ENCODE results near the gene CHMP2A. TPM values are rescaled to one million over a fixed set of nuclear protein-coding genes. Genes with fewer than 3 reads are reported as not detected.

CHMP2A gene
- total and polyA plus RNA-seq, 2 of the 13 experiments (the other 11 are each of a cell fraction or from before 2014, with no cell fraction given): 49.7 to 55.0 TPM

DNA sequence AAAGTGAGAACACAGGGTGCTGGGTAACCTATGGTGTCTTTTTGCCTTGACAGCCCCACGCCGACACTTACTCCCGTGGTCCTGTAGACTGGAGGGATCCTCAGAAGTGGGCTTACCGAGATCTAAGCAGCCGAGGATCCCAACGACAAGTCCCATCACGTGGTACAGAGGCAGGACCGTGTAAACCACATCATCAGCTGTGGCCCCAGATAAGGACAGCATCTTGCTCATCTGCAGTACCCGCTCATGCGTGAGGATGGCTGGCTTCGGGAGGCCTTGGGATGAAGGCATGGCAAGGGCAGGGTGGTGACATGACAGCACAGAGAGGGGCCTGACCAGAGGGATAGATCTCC lies 45.2 kb downstream of the CHMP2A start:
- 5% methylated on average over 9 of the region's 11 CpGs for WGBS (ENCODE audit: low lambda C conversion rate)
- intact Hi-C loops (cut with micrococcal nuclease; ENCODE audit: unreplicated experiment): no loop called here
- H3K79me2 ChIP-seq (ENCODE audit: insufficient read depth, low read length): peaks cover 5% of the 10 kb centered on the region
- no peak overlapping the region for H2AFZ ChIP-seq (ENCODE audit: low read length)
- peak overlapping the region; percentile 79 for H3K27ac ChIP-seq (ENCODE audit: extremely low read length, insufficient read depth, low read length)
- DNase-seq (ENCODE audit: low spot score) (no peak), ATAC-seq (no peak; the same call in 2 of the 3 replicates), FAIRE-seq (no peak)
- peak overlapping the region; percentile 60 for H3K9ac ChIP-seq (ENCODE audit: insufficient read depth, low read depth, low read length)
- H3K4me2 ChIP-seq (ENCODE audit: low read depth, low read length): peak overlapping the region; percentile 85
- H3K36me3 ChIP-seq (replicated peaks in 1 of 2; ENCODE audit: control insufficient read depth in 1 of 2, insufficient read depth in 2 of 2, low read length in 2 of 2): no peaks in the 10 kb centered on the region
- H3K4me1 ChIP-seq (ENCODE audit: insufficient read depth, low read length): peaks cover 51% of the 10 kb centered on the region
- H3K27me3 ChIP-seq (ENCODE audit: control insufficient read depth in 1 of 2, insufficient read depth in 2 of 2, low read length in 2 of 2): no peaks in the 10 kb centered on the region; a peak in 1 of 5 replicates
- POLR2A ChIA-PET: interaction anchor here (0.5 to 5.8 kb wide), 6 partner anchors 10 to 147 kb away, joined by 3 to 44 read pairs (median 6); partner anchors contain the start of genes CHMP2A, TRIM28, ZBTB45 and ZNF497
- in situ Hi-C loops (cut with HindIII; ENCODE audit: extremely low pct_ligation_motif_present, low pct_unique_long_range_greater_than_20kb): no loop called here
- H4K20me1 ChIP-seq (ENCODE audit: insufficient read depth, low read length): no peaks in the 10 kb centered on the region
- CTCF ChIA-PET (ENCODE audit: low intra/inter-chr PET ratio, low total read pairs): no interaction called here
- no peaks in the 10 kb centered on the region for H3K9me3 ChIP-seq (ENCODE audit: low read length)
- peak overlapping the region in 1 of 3 experiments; percentile 54; a peak in 3 of 6 replicates for H3K4me3 ChIP-seq (replicated peaks in 1 of 3; ENCODE audit: insufficient read depth in 1 of 3, low read depth in 2 of 3, low read length in 3 of 3)
- BruUV-seq (replicated peaks): no TSS peak
- TF ChIP-seq MEIS2 (CRISPR knock-in tag; IDR thresholded peaks at IDR 0.05) (no peak), RBM22 (optimal IDR thresholded peaks at IDR 0.05; ENCODE audit: low read length) (no peak), ZNF30 (CRISPR knock-in tag; IDR thresholded peaks at IDR 0.05) (no peak), ZFP91 (CRISPR knock-in tag; IDR thresholded peaks at IDR 0.05; ENCODE audit: borderline replicate concordance) (peak; percentile 55), ZNF788 (CRISPR knock-in tag; IDR thresholded peaks at IDR 0.05; ENCODE audit: borderline replicate concordance) (no peak), HMGXB4 (CRISPR knock-in tag; IDR thresholded peaks at IDR 0.05; ENCODE audit: borderline replicate concordance in 1 of 2, low read depth in 1 of 2) (0 out of 4 replicates have a peak, but pooled peaks of 1 of the 2 experiments have one; percentile 4)
- TF ChIP-seq, protein P1, sequence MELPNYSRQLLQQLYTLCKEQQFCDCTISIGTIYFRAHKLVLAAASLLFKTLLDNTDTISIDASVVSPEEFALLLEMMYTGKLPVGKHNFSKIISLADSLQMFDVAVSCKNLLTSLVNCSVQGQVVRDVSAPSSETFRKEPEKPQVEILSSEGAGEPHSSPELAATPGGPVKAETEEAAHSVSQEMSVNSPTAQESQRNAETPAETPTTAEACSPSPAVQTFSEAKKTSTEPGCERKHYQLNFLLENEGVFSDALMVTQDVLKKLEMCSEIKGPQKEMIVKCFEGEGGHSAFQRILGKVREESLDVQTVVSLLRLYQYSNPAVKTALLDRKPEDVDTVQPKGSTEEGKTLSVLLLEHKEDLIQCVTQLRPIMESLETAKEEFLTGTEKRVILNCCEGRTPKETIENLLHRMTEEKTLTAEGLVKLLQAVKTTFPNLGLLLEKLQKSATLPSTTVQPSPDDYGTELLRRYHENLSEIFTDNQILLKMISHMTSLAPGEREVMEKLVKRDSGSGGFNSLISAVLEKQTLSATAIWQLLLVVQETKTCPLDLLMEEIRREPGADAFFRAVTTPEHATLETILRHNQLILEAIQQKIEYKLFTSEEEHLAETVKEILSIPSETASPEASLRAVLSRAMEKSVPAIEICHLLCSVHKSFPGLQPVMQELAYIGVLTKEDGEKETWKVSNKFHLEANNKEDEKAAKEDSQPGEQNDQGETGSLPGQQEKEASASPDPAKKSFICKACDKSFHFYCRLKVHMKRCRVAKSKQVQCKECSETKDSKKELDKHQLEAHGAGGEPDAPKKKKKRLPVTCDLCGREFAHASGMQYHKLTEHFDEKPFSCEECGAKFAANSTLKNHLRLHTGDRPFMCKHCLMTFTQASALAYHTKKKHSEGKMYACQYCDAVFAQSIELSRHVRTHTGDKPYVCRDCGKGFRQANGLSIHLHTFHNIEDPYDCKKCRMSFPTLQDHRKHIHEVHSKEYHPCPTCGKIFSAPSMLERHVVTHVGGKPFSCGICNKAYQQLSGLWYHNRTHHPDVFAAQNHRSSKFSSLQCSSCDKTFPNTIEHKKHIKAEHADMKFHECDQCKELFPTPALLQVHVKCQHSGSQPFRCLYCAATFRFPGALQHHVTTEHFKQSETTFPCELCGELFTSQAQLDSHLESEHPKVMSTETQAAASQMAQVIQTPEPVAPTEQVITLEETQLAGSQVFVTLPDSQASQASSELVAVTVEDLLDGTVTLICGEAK (IDR thresholded peaks at IDR 0.05): no peak
- TF ChIP-seq, protein P1 (CRISPR knock-in tag; IDR thresholded peaks at IDR 0.05): 0 out of 2 replicates have a peak, but pooled peaks have one; percentile 4
- TF ChIP-seq, protein P2, sequence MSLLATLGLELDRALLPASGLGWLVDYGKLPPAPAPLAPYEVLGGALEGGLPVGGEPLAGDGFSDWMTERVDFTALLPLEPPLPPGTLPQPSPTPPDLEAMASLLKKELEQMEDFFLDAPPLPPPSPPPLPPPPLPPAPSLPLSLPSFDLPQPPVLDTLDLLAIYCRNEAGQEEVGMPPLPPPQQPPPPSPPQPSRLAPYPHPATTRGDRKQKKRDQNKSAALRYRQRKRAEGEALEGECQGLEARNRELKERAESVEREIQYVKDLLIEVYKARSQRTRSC (CRISPR knock-in tag; IDR thresholded peaks at IDR 0.05; ENCODE audit: low read depth): no peak
